HL-60/S4 treated with retinoic acid at 250 ng/mL for 4 days and 3 days (cell line): ENCODE measurements around the gene MMP26.

Source experiments
- in situ Hi-C: fragments of 300-500 bp; cut with MboI; formaldehyde crosslinking; loops from 2 replicates; pipeline ENCODE4 v1.7.0; 2022; ENCODE audit warnings: low sequenced_read_pairs

MMP26 gene

DNA sequence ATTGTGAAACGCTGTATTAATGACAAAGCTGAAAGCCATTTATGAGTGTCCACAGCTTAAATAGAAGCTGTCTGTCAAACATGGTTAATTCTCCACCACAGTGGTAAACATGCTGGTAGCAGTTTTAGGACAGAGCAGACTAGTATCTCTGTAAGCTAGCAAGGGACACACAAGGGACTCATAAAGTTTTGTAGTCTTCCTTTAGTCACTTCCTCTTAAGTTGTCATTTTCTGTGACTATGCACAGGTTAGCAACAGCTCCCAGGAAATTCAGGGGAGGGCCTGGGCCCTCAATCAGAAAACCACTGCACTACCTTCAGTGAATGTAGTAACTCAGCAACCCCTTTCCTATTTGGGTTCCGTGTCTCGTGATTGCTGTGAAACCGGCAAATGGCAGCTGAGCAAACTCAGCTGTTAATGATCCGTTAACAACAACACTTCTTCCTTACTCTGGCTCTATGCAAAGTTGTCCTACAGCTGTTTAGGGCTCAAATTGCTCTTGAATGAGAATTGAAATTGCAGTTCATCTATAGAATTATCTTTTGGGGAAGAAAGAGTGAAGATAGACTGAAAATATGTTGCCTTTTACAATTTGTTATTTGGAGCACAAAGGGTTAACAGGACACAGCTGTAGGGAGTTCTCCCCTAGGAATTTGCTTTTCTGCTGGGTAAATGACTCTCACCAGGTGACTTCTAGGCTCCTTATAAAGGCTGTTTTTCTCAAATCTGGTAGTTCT is at the start of gene MMP26:
Gene MMP26 (plus strand): TSS at position 731 of the 736 bp plus-strand sequence.
- in situ Hi-C loops = no loop called here

DNA sequence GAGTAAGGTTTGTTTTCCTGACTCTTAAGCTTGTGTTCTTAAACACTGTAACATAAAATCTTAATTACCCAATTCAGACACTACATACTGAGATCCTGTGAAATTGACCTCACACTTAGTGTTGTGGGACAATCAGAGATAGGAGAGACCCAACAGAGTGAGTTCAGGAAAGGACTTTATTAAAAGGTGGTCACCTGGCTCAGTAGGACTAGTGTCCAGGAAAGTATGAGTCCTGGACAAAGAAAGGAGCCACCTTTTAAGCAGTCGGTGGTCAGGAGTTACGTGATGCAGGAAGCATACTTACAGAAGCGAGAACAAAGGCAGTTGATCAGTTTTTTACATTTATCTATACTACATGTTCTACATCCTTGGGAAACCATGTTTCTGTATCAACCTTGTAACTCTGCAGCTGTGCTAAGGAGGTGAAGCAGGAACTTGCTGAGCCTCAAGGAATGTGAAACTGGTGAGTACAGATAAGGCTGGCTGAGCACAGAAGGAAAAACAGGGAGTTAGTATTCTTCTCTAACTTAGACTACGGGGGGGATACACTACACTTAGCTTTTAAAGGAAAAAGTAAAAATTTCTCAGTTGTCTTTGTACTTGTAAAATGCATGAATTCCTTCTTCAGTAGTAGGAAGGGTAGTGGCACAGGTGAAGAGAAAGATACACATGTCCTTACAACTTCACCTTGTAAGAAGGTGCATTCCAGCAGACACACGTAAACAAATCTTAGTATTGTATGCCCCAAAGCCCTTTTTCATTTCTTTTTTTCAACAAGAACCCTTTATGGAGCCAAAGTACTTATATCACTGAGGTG is 45.7 kb upstream of the MMP26 start:
- in situ Hi-C loops = no loop called here

DNA sequence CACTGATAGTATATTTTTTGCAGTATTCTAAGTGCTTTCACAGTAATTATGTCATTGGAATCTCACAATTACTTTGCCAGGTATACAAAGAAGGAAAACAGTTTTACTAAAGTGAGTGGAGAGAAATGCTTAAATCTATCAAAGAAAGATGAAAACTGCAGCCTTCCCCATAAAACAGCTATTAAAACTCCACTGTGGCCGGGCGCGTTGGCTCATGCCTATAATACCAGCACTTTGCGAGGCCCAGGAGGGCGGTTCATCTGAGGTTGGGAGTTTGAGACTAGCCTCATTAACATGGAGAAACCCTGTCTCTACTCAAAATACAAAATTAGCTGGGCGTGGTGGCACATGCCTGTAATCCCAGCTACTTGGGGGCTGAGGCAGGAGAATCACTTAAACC is 41.7 kb upstream of the MMP26 start:
- in situ Hi-C loops = no loop called here

DNA sequence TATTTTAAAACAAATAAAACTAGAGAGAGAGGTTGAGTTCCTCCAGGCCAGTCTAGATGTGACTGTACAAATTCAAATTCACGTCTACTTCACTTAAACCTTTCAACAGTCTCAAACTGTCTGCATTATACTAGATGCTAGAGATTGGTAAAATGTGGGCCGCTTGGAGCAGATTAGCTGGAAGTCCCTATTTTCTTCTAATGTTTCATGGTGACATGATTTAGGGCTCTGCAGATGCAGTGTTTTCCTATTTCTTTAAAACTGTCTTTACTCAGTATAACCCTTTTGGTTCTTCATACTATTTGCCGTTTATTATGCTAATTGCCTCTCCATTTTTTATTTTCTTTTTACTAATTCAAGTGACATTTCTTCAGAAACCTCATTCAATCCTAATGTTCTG is 40.4 kb upstream of the MMP26 start:
- in situ Hi-C loops = no loop called here

DNA sequence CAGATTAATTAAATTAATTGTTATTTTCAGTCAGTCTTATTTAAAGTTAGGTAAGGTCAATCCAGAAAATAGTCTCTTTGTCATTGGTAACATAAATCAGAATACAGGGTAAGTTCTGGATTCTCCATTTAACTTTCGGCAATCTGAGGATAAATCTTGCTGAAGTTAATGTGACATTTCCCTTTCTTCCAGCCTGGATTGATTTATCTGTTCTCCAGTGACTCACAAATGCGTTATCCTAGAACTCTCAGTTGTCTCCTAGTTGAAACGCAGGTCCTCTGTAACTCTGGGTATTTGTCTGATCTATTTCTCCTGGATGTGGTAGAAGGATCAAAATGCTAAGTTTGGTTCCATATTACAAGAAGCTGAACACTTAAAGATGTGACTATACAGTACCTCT is 39.8 kb upstream of the MMP26 start:
- in situ Hi-C loops = no loop called here

DNA sequence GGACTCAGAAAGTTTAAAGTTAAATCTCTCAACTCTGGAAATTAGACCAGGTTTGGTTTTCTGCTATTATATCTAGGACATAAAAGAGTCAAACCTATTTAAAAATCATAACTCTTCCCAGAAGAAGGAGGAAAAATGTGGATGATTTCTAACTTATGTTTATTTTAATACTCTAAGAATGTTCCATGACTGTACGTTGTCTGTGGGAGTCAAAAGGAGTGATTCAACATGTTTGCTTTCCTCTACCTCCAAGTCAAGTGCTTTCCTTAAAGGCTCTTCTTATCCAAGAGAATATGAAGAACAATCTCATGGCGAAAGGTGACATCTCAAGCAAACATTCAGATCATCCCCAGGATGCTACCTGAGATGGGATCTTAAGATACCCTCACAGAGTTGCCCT is 39.2 kb upstream of the MMP26 start:
- in situ Hi-C loops = no loop called here

DNA sequence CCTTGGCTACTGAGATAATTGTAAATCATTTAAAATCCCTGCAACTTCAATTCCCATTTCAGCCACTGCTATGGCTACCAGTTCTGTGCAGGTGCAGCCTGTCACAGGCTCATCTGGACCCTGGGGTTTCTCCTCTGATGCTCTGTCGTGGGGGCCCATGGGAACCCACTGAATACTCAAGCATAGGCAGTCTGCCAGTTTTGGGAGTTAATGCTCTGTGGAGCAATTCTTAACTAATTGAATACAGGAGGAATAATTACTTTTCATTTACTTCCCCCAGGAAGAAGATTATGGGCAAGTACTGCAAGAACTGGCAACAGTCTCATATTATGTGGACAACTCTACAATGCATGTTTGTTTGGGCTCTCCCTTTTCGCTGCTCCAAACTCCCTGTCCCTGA is 32.8 kb upstream of the MMP26 start:
- in situ Hi-C loops = no loop called here

DNA sequence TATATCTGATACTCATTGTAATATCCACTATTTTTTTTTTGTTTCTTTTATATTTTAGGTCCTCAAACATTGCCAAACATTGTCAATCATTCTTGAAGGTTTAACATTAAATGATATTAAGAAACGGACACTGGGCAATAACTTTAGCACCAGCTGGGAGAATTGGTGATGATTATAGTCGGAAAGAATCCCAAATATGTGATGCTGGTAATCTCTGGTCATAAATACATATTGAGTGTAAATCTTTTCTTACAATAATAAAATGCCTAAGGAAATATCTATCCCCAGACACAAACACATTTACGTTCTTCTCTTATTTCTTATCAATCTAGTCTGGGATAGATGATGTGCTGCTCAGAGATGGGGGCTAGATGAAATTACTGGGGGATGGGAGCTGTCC is 32.1 kb upstream of the MMP26 start:
- in situ Hi-C loops = no loop called here

DNA sequence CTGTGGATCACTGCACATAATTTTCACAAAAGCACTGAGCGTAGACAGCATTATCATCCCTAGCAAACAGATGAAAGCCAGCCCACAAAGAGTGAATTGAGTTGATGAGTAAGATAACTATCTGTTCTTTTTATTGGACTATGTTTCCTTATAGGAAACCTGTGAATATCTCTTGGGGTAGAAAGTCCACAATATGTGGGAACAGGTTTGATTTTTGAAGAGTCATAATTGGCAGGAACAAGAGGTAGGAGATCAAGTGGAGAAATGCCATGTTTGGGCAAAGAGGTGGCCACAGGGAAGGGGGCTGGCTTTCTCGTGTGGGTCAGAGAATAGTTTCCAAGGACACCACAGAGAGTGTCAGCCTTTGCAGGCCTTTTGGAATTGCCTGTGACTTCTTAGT is 30.8 kb upstream of the MMP26 start:
- in situ Hi-C loops = no loop called here

DNA sequence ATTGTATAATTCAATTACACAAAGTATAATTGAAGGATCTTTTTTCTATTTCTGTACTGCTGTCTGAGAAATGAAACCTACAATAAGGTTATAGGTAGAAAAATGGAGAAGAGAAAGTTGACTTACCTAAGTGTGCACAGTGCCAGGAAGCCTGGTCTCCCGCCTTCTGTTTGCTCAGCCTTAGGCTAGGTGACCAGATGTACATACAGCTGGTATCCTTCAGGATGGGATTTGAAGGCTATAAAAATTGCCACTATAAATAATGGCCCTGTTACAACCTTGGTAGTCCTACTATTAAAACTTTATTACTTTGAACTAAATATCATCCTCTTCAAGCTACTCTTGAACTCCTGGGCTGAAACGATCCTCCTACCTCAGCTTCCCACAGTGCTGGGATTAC is 26.6 kb upstream of the MMP26 start:
- in situ Hi-C loops = no loop called here

DNA sequence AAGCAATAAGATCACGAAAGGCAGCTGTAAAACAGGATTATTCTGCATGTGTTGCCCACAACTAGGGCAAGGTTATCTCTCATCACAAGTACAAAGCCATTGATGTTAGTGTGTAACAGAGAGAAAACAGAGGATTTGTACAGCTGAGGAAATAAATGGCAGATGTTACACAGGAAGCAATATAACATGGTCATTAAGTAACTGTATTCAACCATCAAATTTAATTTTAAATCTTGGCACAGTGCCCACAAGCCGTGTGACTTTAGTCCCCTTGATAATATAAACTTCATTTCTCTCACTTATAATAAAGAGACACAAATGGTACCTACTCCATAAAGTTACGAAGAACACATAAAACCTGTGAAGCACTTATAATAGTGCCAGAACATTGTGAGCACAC is 24.2 kb upstream of the MMP26 start:
- in situ Hi-C loops = no loop called here

DNA sequence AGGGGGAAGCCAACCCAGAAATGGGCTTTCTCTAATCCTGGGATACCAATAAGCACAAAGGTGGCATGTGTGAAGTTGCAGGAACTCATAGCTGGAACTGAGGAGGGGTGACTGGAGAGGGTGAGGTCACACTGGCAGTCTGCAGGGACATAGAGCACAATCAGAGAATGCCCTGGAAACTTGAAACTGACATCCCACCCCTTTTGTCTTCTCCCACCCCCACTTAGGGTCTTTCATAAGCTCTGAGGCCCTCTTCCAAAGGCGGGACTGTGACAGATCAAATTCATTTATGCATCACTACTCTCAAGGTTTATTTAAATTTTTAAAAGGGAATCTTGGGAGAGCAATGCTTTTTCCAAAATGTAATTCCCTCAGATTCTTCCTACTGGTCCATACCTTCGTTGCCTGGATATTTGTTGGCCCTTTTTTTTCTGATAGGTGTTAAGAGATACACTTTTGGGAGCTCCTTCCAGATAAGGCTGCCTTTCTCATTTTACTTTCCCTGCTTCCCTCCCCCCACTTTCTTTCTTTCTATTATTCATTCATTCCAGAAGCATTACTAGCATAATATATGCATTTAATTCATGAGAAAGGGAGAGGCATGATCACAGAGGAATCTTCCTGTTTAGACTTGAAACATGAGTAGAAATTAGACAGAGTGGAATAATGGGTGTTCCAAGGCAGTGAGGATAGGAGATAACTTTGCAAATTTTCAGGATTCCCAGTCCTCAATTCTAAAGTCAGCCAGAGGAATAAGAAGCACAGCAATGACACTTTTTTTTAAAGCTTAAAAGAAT is 21.8 kb upstream of the MMP26 start:
- in situ Hi-C loops = no loop called here

DNA sequence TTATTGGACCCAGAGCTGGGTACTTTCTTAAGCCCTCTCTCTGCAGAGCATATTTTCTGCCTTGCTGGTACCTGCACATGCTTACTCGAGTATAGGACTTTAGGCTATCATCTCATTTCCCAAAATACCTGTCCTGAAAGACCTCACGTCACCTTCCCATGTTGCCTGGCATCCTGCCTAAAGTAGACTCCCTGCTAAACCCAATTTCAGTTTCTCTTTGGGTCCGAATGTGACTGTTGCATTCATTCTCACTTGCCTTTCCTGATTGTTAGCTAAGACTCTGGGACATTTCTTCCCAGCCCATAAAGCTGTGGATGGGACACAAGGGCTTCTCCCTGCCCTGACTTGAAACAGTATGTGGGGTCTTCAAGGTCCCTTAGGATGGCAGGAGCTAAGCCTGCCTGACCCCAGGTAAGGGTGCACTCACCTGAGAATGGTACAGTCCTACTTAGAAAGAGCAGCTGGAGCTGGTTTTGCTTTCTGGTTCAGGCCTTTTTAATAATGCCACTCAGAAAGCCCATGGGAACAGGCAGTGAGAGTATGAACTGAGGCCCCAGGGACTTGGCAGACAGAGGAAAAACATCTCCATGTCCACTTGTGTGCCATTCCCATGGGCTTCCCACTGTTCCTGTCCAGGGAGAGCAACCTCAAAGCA is 19.8 kb upstream of the MMP26 start:
- in situ Hi-C loops = no loop called here

DNA sequence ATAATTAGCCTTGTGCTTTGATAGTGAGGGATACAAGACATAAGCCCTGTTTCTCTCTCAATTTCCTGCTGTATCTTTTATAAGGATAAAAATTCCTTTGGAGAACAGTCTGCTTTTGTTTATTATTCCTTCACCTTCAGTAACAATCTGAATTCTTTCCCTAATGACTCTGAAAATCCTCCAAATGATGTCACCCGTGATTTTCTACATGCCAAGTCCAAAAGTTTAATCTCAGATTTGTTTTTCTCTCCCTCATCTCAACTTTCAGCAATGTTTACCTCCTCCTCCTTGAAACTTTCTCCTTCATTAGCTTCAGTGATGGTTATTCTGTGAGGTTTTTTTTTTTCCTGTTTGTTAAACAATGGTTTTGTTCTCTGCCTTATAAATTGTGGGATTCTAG is 9.1 kb upstream of the MMP26 start:
- in situ Hi-C loops = no loop called here

DNA sequence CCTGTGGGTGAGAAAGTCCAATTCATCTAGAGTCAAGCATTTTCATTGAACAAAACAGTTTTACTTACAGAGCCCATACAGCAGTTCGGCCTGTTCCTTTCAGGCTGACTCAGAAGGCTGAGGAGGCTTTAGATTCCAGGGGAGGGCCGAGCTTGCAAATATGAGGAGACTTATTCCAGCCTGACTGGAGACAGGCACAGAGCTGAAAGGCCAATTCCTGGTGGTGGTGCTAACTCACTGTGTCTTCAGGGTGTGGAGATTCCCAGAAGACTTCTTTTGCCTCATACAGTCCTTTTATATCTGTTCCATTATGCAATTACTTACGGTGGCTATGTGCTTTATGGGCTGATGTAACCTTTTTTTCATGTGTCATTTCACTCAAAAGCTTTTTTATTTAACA is 7.0 kb upstream of the MMP26 start, which contains the start of gene OR51E2:
Gene OR51E2 (minus strand): TSS at position 269 of the 400 bp plus-strand sequence. CDS start 15,142 bp downstream, outside the sequence.
- in situ Hi-C loops = no loop called here

DNA sequence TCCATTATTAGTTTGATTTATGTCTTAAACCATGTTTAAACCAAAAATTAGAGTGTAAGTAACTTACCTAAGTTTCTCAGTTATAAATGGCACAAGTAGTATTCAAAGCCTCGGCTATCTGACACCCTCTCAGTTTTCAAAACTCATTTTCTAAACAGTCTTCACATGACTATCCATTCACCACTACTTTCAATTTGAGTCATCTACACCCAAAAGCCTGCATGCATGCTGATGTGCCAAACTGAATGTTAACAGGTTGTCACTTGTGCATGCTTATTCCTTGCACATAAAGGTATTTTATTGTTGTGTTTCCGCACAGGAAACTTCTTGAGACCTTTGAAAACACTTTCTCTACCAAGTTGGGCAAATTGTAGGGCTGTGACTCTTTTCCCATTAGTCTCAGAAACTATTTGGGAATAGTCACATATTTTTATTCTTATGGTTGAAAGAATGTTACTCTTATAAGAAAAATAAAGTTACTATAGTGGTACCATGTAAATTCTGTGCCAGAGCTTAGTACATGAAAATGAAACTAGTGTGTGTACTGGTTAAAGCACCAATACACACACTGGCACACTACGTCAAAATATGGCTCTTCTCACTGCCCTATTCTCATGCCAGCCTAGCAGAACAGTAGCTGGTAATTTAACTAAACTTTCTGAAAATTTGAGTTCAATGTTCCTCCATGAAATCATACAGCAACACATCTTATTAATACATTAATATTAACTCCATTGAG is 4.7 kb upstream of the MMP26 start:
- in situ Hi-C loops = no loop called here

DNA sequence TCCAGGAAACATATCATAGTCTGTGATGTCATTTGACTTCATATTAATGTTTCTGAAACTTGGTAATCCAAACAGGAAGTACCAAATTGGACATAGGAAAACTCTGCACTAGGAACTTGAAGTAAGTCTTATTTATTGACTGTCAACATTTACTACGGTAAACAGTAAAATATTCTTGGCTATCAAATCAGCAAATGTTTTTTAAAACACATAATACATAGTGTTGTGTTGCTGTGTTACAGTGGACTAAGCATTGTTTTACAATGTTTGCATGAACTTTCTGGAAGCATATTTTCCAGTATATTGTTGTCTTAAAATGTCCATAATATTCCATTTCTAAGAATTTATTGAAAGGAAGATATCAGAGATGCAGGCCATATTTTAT is 4.2 kb upstream of the MMP26 start:
- in situ Hi-C loops = no loop called here

DNA sequence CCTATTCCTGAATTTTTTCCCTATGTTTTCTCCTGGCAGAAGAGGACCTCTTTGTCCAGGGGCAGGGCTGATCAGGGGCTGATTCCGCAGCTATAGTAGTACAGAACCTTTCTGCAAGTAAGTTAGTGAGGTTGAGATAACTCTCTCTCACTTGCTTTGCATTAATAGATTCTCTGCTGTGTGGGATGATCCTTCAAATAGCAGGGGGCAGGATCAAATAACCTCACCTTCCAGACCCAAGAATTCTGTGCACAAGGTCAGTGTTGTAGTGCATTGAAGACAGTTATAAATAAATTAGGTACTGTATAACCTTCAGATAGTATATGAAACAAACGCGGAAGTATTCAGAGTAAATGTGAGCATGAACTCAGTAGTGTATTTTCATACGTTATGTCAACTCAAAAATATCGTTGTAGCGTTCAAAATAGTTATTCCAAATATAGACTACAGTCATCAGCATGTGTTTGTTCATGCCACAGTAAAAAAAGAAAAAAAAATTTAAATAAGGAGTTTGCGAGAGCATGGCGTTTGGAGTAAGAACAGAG is 278 bp downstream of the MMP26 start:
- in situ Hi-C loops = no loop called here

DNA sequence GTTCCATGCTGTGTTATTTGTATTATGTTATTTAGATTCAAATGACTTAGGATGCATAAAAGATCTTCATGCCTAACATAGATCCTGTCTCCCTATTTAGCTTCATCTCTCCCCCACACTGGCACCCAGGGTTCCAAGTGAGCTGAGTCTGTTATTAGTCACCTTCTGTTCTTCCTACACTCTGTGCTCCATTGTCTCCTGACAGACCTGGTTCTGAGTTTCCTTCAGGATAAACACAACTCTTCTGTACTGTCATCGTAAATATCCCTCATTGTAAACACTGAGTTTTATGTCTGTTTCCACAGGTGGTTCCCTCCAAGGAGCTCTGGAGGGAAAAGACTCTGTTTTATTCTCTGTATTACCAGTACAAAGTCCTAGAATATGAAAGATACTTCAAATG is 8.7 kb downstream of the MMP26 start:
- in situ Hi-C loops = no loop called here

DNA sequence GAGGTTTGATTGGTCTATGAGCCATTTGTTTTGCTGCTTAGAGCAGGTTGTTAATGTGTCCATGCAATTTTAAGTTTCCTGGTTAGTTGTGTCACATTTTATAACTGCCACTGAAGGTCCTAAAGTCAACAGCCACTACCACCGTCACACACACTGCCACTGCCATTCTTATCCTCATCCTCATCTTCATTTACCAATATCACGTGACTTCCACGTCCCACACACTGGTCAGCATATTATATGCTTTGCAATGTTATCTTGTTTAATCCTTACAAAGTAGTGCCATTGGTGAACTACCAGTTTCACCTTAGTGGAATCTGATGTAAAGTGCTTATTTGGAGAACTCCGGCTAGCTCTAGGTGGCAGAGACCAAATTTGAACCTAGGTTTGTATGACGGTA is 9.7 kb downstream of the MMP26 start:
- in situ Hi-C loops = no loop called here
